NCI-H82 (cell line): ENCODE measurements around the gene TUBGCP6.
"Not testable (repeated sequence)": the region's sequence is repeated elsewhere in the genome, so short reads cannot be mapped to it uniquely, and the experiment has no call there.

Experiments
- DNase-seq: peaks from one replicate; lab custom pipeline; 2025; lab: John Stamatoyannopoulos, UW

The TUBGCP6 gene

DNA sequence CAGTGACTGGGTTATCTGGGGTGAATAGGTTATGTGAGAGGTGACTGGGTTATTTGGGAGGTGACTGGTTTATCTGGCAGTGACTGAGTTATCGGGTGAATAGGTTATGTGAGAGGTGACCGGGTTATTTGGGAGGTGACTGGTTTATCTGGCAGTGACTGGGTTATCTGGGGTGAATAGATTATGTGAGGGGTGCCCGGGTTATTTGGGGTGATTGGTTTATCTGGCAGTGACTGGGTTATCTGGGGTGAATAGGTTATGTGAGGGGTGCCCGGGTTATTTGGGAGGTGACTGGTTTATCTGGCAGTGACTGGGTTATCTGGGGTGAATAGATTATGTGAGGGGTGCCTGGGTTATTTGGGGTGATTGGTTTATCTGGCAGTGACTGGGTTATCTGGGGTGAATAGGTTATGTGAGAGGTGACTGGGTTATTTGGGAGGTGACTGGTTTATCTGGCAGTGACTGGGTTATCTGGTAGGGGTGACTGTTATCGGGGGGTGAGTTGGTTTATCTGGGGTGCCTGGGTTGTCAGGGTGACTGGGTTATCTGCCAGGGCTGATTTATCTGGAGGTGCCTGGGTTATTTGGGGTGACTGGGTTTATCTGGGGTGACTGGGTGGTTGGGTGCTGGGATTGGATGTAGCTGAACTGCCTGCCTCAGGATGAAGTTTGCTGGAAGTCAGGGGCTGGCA lies 76.2 kb downstream of the TUBGCP6 start:
- DNase-seq: not testable (repeated sequence)

DNA sequence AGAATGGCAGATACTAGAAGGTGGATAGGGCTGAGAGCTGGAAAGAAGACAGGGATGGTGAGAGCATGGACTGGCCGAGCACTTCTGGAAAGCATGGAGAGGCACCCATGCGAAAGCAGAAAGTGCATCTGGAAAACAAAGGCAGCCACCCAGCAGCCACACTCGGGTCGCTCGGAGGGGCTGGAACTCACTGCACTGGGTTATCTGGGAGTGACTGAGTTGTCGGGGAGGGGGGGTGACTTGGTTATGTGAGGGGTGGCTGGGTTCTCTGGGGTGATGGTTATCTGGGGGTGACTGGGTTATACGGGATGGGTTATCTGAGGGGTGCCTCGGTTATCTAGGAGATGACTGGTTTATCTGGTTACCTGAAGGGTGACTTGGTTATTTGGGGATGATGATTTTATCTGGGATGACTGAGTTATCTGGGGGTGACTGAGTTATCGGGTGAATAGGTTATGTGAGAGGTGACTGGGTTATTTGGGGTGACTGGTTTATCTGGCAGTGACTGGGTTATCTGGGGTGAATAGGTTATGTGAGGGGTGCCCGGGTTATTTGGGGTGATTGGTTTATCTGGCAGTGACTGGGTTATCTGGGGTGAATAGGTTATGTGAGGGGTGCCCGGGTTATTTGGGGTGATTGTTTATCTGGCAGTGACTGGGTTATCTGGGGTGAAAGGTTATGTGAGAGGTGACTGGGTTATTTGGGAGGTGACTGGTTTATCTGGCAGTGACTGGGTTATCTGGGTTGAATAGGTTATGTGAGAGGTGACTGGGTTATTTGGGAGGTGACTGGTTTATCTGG lies 76.9 kb downstream of the TUBGCP6 start:
- no peak for DNase-seq
